Erythroblast (primary cell): ENCODE data around the gene TNK1.

Experiments used
- GATA1 ChIP-seq: IDR thresholded peaks from 2 replicates; pipeline ENCODE4 v1.6.1; 2011; ENCODE audit warnings: low read depth, mild to moderate bottlenecking, control low read depth, low read length, moderate library complexity
- POLR2A ChIP-seq: IDR thresholded peaks from 2 replicates; pipeline ENCODE4 v1.6.1; 2011; ENCODE audit warnings: mild to moderate bottlenecking, low read length

DNA sequence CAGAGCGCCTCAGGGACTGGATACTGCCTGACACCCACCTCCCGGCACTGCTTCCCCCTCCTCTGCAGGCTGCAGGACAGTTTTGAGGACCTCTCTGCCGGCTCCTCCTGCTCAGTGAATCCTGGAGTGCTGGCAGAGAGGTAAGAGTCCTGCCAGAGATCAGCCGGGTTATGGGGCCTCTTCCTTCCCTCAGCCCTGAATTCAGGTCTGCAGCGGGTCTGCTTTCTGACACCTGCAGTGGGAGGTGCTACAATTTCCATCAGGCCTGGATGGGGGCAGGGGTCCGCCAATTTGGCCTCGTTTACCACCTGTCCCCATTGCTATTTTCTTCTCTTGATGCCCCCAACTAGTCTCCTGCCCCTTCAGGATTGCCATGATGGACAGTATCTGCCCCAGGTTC lies 48.8 kb upstream of the TNK1 start:
- TF ChIP-seq POLR2A (no peak), GATA1 (no peak)
